Myocyte (in vitro differentiated cells): ENCODE measurements around the gene ESAM. TPM values are rescaled to one million over a fixed set of nuclear protein-coding genes. Genes with fewer than 3 reads are reported as not detected.

Experiments used
- DNase-seq: peaks from one replicate; pipeline ENCODE4 v3.0.0-alpha.2; 2012; ENCODE audit warnings: low read depth
- polyA plus RNA-seq: library from polyadenylated mRNA; unstranded; fragments of >200 nt; gene quantifications from one replicate; pipeline ENCODE4 v1.2.1, GENCODE V29; 2012; ENCODE audit warnings: missing spikeins
- total RNA-seq: library from RNA; depleted of rRNA; stranded (reverse); fragments of >200 nt; gene quantifications from 2 replicates; pipeline ENCODE4 v1.2.3, GENCODE V29; 2014

The ESAM gene
- 0.08 and 0.26 TPM in 2 replicates for total RNA-seq
- polyA plus RNA-seq, result 0.47 TPM

- no peak for DNase-seq
Measured at GRCh38 chr11:124762105-124762623, at the start of gene ESAM. Gene ESAM (minus strand): TSS chr11:124762290. CDS start chr11:124762154, 136 bp downstream.

- DNase-seq, result no peak
Measured at GRCh38 chr11:124811399-124812125, 49.5 kb upstream of the ESAM start.

- DNase-seq, result peak; percentile 79
Measured at GRCh38 chr11:124807660-124808270, 45.7 kb upstream of the ESAM start.

GRCh38 chr11:124807201-124807600, 45.1 kb upstream of the ESAM start:
- DNase-seq, result no peak

GRCh38 chr11:124804884-124805283, 42.8 kb upstream of the ESAM start:
- no peak for DNase-seq

GRCh38 chr11:124801636-124802312, 39.7 kb upstream of the ESAM start:
- DNase-seq, result no peak

- peak; percentile 21 for DNase-seq
Measured at GRCh38 chr11:124801014-124801413, 38.9 kb upstream of the ESAM start.

- peak; percentile 85 for DNase-seq
Measured at GRCh38 chr11:124800226-124800929, 38.3 kb upstream of the ESAM start, which contains the start of gene MSANTD2. Gene MSANTD2 (minus strand): TSS chr11:124800406. CDS start chr11:124800380, 26 bp downstream.

- DNase-seq, result peak; percentile 47
Measured at GRCh38 chr11:124799348-124800225, 37.5 kb upstream of the ESAM start.

GRCh38 chr11:124798991-124799347, 36.9 kb upstream of the ESAM start:
- DNase-seq, result no peak

GRCh38 chr11:124796312-124796711, 34.2 kb upstream of the ESAM start:
- no peak for DNase-seq

- peak; percentile 73 for DNase-seq
Measured at GRCh38 chr11:124793466-124794278, 31.6 kb upstream of the ESAM start.

- no peak for DNase-seq
Measured at GRCh38 chr11:124791626-124792341, 29.7 kb upstream of the ESAM start.

- DNase-seq, result peak; percentile 62
Measured at GRCh38 chr11:124788521-124788920, 26.4 kb upstream of the ESAM start.

- no peak for DNase-seq
Measured at GRCh38 chr11:124784051-124784450, 22.0 kb upstream of the ESAM start.

- DNase-seq, result no peak
Measured at GRCh38 chr11:124783002-124783401, 20.9 kb upstream of the ESAM start.

GRCh38 chr11:124779568-124779967, 17.5 kb upstream of the ESAM start:
- no peak for DNase-seq

- DNase-seq, result no peak
Measured at GRCh38 chr11:124778281-124778680, 16.2 kb upstream of the ESAM start.
